PC-3 (cell line): ENCODE results near the gene TBC1D2B.

Source experiments
- CTCF ChIP-seq: fragments of 300-600 bp; sonication (generic); conservative IDR thresholded peaks from 2 replicates; pipeline ENCODE4 v1.5.1; 2017; ENCODE audit warnings: antibody characterized with exemption, low read depth, mild to moderate bottlenecking, low read length
- EZH2 ChIP-seq: fragments of 300-600 bp; sonication (generic); IDR thresholded peaks from one replicate; pipeline ENCODE4 v1.6.1; 2017; ENCODE audit warnings: antibody characterized with exemption, mild to moderate bottlenecking, low read length; ENCODE audit not compliant: unreplicated experiment

DNA sequence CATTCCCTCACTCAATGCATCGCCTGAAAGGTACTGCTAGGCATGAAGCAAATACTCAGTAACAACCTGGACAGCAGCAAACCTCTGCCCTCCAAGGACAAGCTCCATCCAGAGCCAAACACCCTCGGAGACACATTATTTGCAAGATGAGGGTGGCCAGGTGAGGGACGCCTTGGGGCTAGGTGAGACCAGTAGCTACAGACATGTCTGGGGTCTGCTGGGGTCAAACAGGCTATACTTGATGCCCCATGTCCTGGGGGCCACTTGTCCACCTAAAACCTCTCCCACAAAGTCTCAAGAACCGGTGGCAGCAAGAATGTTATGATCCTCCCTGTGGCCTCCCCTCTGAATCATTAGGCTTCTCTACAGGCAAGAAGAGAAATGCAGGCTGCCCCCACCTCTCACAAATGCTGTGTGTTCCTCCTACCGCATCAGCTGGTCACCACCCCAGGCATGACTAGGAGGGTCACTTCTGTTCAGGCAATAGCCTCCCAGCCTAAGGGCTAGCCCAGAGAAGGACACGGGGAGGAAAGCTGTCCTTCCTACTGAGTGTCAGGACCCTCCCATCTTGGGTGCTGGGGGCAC, 54.3 kb downstream of the TBC1D2B start:
- no peak for TF ChIP-seq CTCF
- no peak for TF ChIP-seq EZH2
